Hepatocyte (in vitro differentiated cells): ENCODE data around the gene MBOAT2.

ENCODE experiments used
- CTCF ChIP-seq: fragments of 200-600 bp; sonication (generic); IDR thresholded peaks from 2 replicates; pipeline ENCODE4 v1.5.1; 2016; ENCODE audit warnings: antibody characterized with exemption, mild to moderate bottlenecking; ENCODE audit not compliant: poor library complexity
- EZH2 ChIP-seq: fragments of 200-600 bp; sonication (generic); IDR thresholded peaks from 2 replicates; pipeline ENCODE4 v1.6.1; 2016; ENCODE audit warnings: antibody characterized with exemption, mild to moderate bottlenecking, borderline replicate concordance
- EZH2phosphoT487 ChIP-seq: fragments of 200-600 bp; sonication (generic); IDR thresholded peaks from one replicate; pipeline ENCODE4 v1.6.1; 2018; ENCODE audit warnings: antibody characterized with exemption, mild to moderate bottlenecking, low read depth, moderate library complexity; ENCODE audit not compliant: unreplicated experiment, severe bottlenecking

DNA sequence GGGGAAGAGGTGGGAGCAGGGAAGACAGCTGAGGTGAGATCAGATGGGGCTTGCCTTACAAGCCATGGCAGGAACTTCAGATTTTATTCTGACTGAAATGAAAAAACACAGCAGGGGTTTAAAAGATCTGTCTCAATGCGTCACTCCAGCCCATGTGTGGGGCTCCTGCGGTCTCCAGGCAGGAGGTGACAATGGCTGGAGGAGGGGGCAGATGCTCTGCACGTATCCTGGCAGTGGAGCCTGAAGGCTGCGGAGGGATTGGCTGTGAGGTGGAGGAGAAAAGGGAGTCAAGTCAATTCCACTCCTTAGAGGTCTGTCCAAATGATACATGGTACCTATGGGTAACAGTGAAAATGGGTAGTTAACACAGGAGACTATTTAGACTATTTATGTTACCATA lies 125.6 kb downstream of the MBOAT2 start:
- TF ChIP-seq CTCF = no peak
- TF ChIP-seq EZH2phosphoT487 = no peak
- TF ChIP-seq EZH2 = no peak
